Mesangial cell (primary cell): ENCODE results near the gene WDR35. TPM values are rescaled to one million over a fixed set of nuclear protein-coding genes. Genes with fewer than 3 reads are reported as not detected.

Experiments
- total RNA-seq: library from RNA; depleted of rRNA; stranded (reverse); fragments of >200 nt; gene quantifications from 2 replicates; pipeline ENCODE4 v1.2.3, GENCODE V29; 2015

The WDR35 gene
- total RNA-seq = 6.0 and 6.5 TPM in 2 replicates

GRCh38 chr2:19989667-19990415, at the start of gene WDR35:
WDR35 (minus strand) TSS chr2:19990105; CDS start chr2:19990015, 90 bp downstream.

GRCh38 chr2:20012282-20013125, 22.6 kb upstream of the WDR35 start, which contains the start of gene MATN3:
MATN3 (minus strand) TSS chr2:20012668; CDS start chr2:20012631, 37 bp downstream.

DNA sequence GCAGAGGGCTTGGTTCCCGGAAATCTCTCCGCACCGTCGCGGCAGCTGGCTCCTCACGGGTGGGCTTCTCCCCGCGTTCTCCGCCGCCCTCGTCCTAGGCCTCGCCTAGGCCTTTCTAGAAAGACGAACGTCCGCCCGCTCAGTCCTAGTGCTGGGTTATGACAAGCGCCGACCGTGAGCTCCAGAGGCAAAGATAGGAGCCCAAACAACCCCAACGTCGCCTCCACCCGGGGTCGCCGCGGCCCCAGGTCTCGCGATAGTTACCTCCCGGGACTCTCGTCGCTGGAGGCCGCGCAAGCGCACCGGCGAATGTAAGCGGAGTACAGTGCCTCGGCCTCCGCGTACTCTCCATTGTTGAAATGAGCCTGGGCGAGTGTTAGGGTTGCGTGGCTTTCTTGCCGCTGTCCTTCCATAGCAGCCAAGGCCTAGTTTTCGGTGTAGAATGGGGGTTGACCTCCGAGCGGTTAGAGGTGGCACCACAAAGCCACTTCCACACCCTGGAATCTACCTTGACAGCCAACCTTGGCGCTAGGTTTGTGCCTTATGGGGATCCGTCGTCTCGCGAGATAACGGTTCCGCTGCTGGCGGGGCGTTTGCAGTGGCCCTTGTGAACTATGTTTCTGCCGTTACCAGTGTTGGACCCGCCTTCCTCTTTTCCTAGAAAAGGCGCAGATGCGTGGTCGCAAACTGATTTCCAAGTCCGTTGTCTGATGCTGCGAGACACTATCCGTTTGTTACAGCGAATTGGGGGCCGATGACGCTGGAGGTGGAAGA, 88.3 kb downstream of the WDR35 start, which contains the start of gene TTC32:
Gene TTC32, minus strand, starts transcription at position 542 of the 774 bp plus-strand sequence. Its CDS starts 129 bp downstream, at position 413.

Other genes starting within 250 kb of the WDR35 start
- gene TTC32, start 88.1 kb downstream of the WDR35 start, total RNA-seq = 4.4 and 10.1 TPM in 2 replicates
- gene MATN3, start 22.6 kb upstream of the WDR35 start, total RNA-seq = 7.4 and 9.9 TPM in 2 replicates
- gene LAPTM4A, start 61.5 kb upstream of the WDR35 start, total RNA-seq = 93.0 and 101 TPM in 2 replicates
- gene SDC1, start 235.0 kb upstream of the WDR35 start, total RNA-seq = 65.5 and 86.7 TPM in 2 replicates